Neuronal stem cell (in vitro differentiated cells): ENCODE results near the gene EIF4H.
"Not testable (repeated sequence)": the region's sequence is repeated elsewhere in the genome, so short reads cannot be mapped to it uniquely, and the experiment has no call there.

Source experiments
- DNase-seq: peaks from one replicate; pipeline ENCODE4 v3.0.0-alpha.2; 2013; ENCODE audit warnings: low spot score
- H2AFZ ChIP-seq: one replicate; pipeline ENCODE4 v1.6.1; 2013; ENCODE audit warnings: mild to moderate bottlenecking, low read length, inconsistent platforms
- H2AK5ac ChIP-seq: 2 replicates; pipeline ENCODE4 v1.6.1; 2013; ENCODE audit warnings: low read depth, mild to moderate bottlenecking, inconsistent platforms, low read length, moderate library complexity, mixed read lengths
- H2BK120ac ChIP-seq: 2 replicates; pipeline ENCODE4 v1.6.1; 2013; ENCODE audit warnings: low read depth, mild to moderate bottlenecking, inconsistent platforms, low read length, moderate library complexity, mixed read lengths
- H2BK12ac ChIP-seq: one replicate; pipeline ENCODE4 v1.6.1; 2013; ENCODE audit warnings: low read length, inconsistent platforms
- H2BK15ac ChIP-seq: 2 replicates; pipeline ENCODE4 v1.6.1; 2013; ENCODE audit warnings: mild to moderate bottlenecking, low read length, inconsistent platforms, mixed read lengths
- H2BK5ac ChIP-seq: one replicate; pipeline ENCODE4 v1.6.1; 2013; ENCODE audit warnings: inconsistent platforms, mild to moderate bottlenecking, low read length, moderate library complexity
- H3K14ac ChIP-seq: one replicate; pipeline ENCODE4 v1.6.1; 2013; ENCODE audit warnings: low read length, inconsistent platforms
- H3K18ac ChIP-seq: 2 replicates; pipeline ENCODE4 v1.6.1; 2013; ENCODE audit warnings: low read length, inconsistent platforms
- H3K23ac ChIP-seq: 2 replicates; pipeline ENCODE4 v1.6.1; 2013; ENCODE audit warnings: low read depth, mild to moderate bottlenecking, mixed read lengths, low read length, inconsistent platforms; ENCODE audit not compliant: poor library complexity
- H3K27ac ChIP-seq: replicated peaks from 3 replicates; pipeline ENCODE4 v1.5.1; 2013; ENCODE audit warnings: low read length, inconsistent platforms
- H3K27me3 ChIP-seq, 3 experiments: 2 replicates each; pipeline ENCODE4 v1.6.1; 2013; ENCODE audit warnings: low read length in 3 of 3, mild to moderate bottlenecking in 2 of 3, inconsistent platforms in 1 of 3, low read depth in 1 of 3, mixed read lengths in 1 of 3, moderate library complexity in 1 of 3; ENCODE audit not compliant: control insufficient read depth in 3 of 3, insufficient read depth in 3 of 3
- H3K36me3 ChIP-seq, 2 donors: replicated peaks in 1 of 2; 2 replicates each; pipeline ENCODE4 v1.6.1; 2013; ENCODE audit warnings: low read length in 2 of 2; ENCODE audit not compliant: control insufficient read depth in 2 of 2, insufficient read depth in 2 of 2
- H3K4ac ChIP-seq: 2 replicates; pipeline ENCODE4 v1.6.1; 2013; ENCODE audit warnings: inconsistent platforms, mild to moderate bottlenecking, low read length, moderate library complexity
- H3K4me1 ChIP-seq, 2 donors: 1 replicate in 1 of 2; 2 replicates in 1 of 2; pipeline ENCODE4 v1.6.1; 2013; ENCODE audit warnings: low read length in 2 of 2, low read depth in 1 of 2; ENCODE audit not compliant: control insufficient read depth in 2 of 2, insufficient read depth in 1 of 2
- H3K4me2 ChIP-seq: one replicate; pipeline ENCODE4 v1.6.1; 2013; ENCODE audit warnings: mild to moderate bottlenecking, low read length, inconsistent platforms; ENCODE audit not compliant: insufficient read depth, poor library complexity, severe bottlenecking
- H3K4me3 ChIP-seq, 2 donors: 2 replicates each; pipeline ENCODE4 v1.5.1; 2013; ENCODE audit warnings: low read length in 2 of 2, mild to moderate bottlenecking in 2 of 2, inconsistent platforms in 1 of 2, moderate library complexity in 1 of 2
- H3K79me1 ChIP-seq: one replicate; pipeline ENCODE4 v1.6.1; 2013; ENCODE audit warnings: low read depth, mild to moderate bottlenecking, inconsistent platforms, low read length, moderate library complexity
- H3K9ac ChIP-seq: one replicate; pipeline ENCODE4 v1.6.1; 2013; ENCODE audit warnings: mild to moderate bottlenecking, low read depth, low read length, inconsistent platforms; ENCODE audit not compliant: poor library complexity
- H3K9me3 ChIP-seq, 2 donors: replicated peaks in 1 of 2; 2 replicates each; pipeline versions ENCODE3 to v1.6.1; 2013; ENCODE audit warnings: low read length in 2 of 2, mild to moderate bottlenecking in 2 of 2, inconsistent platforms in 1 of 2, low read depth in 1 of 2, mixed read lengths in 1 of 2, moderate library complexity in 1 of 2; ENCODE audit not compliant: control insufficient read depth in 2 of 2, insufficient read depth in 1 of 2
- H4K8ac ChIP-seq: one replicate; pipeline ENCODE4 v1.6.1; 2013; ENCODE audit warnings: low read depth, mild to moderate bottlenecking, inconsistent platforms, low read length, moderate library complexity
- H4K91ac ChIP-seq: one replicate; pipeline ENCODE4 v1.6.1; 2013; ENCODE audit warnings: low read length, low read depth, mild to moderate bottlenecking, inconsistent platforms; ENCODE audit not compliant: poor library complexity
- WGBS, 2 donors: extraction: QIAGEN DNeasy Blood & Tissue Kit; methylation state at CpG; one replicate each; pipeline ENCODE4 v1.1.7; 2013; ENCODE audit warnings: missing lambda C conversion rate in 2 of 2, mixed read lengths in 1 of 2; ENCODE audit not compliant: insufficient read length in 2 of 2, insufficient replicate concordance in 1 of 2; ENCODE audit errors: extremely low coverage in 2 of 2; 5-methylcytosine and 5-hydroxymethylcytosine counted together

EIF4H gene

GRCh38 chr7:74208241-74208640 is 34.1 kb downstream of the EIF4H start:
- not testable (repeated sequence) for H3K4me3 ChIP-seq, H2BK5ac ChIP-seq, DNase-seq, H3K36me3 ChIP-seq, H3K14ac ChIP-seq, H4K91ac ChIP-seq, H3K18ac ChIP-seq, H3K23ac ChIP-seq, H2BK120ac ChIP-seq, H2AFZ ChIP-seq, H3K4me2 ChIP-seq, H3K9me3 ChIP-seq, H2BK12ac ChIP-seq, H4K8ac ChIP-seq, H3K4ac ChIP-seq, H3K27ac ChIP-seq, H3K79me1 ChIP-seq, H2BK15ac ChIP-seq, H3K9ac ChIP-seq, H2AK5ac ChIP-seq, H3K4me1 ChIP-seq, H3K27me3 ChIP-seq
- no CpG with 5 or more reads among the region's 7 CpGs for WGBS, 2 donors

- Histone ChIP-seq H2BK15ac (no peak overlapping the region), H3K79me1 (no peaks in the 10 kb centered on the region), H2BK5ac (no peak overlapping the region), H3K27ac (no peak overlapping the region), H3K23ac (no peak overlapping the region), H3K27me3 (no peaks in the 10 kb centered on the region), H3K4me3 (no peak overlapping the region), H3K9ac (no peak overlapping the region), H3K18ac (no peak overlapping the region), H3K9me3 (no peaks in the 10 kb centered on the region), H3K4me2 (no peak overlapping the region), H2AK5ac (no peak overlapping the region), H4K91ac (no peak overlapping the region), H2BK12ac (no peak overlapping the region), H4K8ac (no peak overlapping the region), H3K14ac (no peak overlapping the region), H3K4ac (no peak overlapping the region), H3K4me1 (no peaks in the 10 kb centered on the region), H2BK120ac (no peak overlapping the region), H3K36me3 (no peaks in the 10 kb centered on the region), H2AFZ (no peak overlapping the region)
- no peak for DNase-seq
- no CpG with 5 or more reads among the region's 11 CpGs for WGBS, 2 donors
Measured at GRCh38 chr7:74212661-74213060, 38.5 kb downstream of the EIF4H start.

- H4K8ac ChIP-seq, result no peak overlapping the region
- peak overlapping the region; percentile 17 for H3K4ac ChIP-seq
- H2AFZ ChIP-seq, result no peak overlapping the region
- H3K27ac ChIP-seq, result no peak overlapping the region
- H3K23ac ChIP-seq, result no peak overlapping the region
- H3K14ac ChIP-seq, result no peak overlapping the region
- no peak overlapping the region for H3K18ac ChIP-seq
- no peaks in the 10 kb centered on the region for H3K36me3 ChIP-seq
- no peaks in the 10 kb centered on the region for H3K9me3 ChIP-seq
- no peaks in the 10 kb centered on the region for H3K27me3 ChIP-seq
- no peaks in the 10 kb centered on the region for H3K79me1 ChIP-seq
- no CpG with 5 or more reads among the region's 21 CpGs for whole genome bisulfite sequencing, 2 donors
- no peak overlapping the region for H2BK12ac ChIP-seq
- no peak overlapping the region for H2BK15ac ChIP-seq
- H4K91ac ChIP-seq, result peak overlapping the region; percentile 22
- peak overlapping the region; percentile 53 for H2BK5ac ChIP-seq
- H3K4me2 ChIP-seq, result no peak overlapping the region
- DNase-seq, result no peak
- no peak overlapping the region for H3K9ac ChIP-seq
- no peak overlapping the region for H3K4me3 ChIP-seq
- H2BK120ac ChIP-seq, result no peak overlapping the region
- no peaks in the 10 kb centered on the region for H3K4me1 ChIP-seq
- no peak overlapping the region for H2AK5ac ChIP-seq
Measured at GRCh38 chr7:74214816-74215630, 40.9 kb downstream of the EIF4H start.

GRCh38 chr7:74215921-74216320 is 41.8 kb downstream of the EIF4H start:
- no peak overlapping the region for H3K4me2 ChIP-seq
- H3K9me3 ChIP-seq, result no peaks in the 10 kb centered on the region
- no peak overlapping the region for H3K9ac ChIP-seq
- no peak overlapping the region for H3K23ac ChIP-seq
- peak overlapping the region; percentile 70 for H2AK5ac ChIP-seq
- H3K4me1 ChIP-seq, result peaks cover 0 to 2% of the 10 kb centered on the region in 2 donors
- H3K27me3 ChIP-seq, result no peaks in the 10 kb centered on the region
- WGBS, 2 donors, result no CpG with 5 or more reads among the region's 15 CpGs
- H4K8ac ChIP-seq, result no peak overlapping the region
- H3K4ac ChIP-seq, result no peak overlapping the region
- no peak for DNase-seq
- no peak overlapping the region for H2BK120ac ChIP-seq
- no peak overlapping the region for H2AFZ ChIP-seq
- no peak overlapping the region for H3K14ac ChIP-seq
- no peak overlapping the region for H3K4me3 ChIP-seq
- peak overlapping the region; percentile 53 for H2BK5ac ChIP-seq
- no peaks in the 10 kb centered on the region for H3K79me1 ChIP-seq
- H3K36me3 ChIP-seq, result no peaks in the 10 kb centered on the region
- peak overlapping the region; percentile 16 for H2BK12ac ChIP-seq
- no peak overlapping the region for H2BK15ac ChIP-seq
- peak overlapping the region; percentile 19 for H3K18ac ChIP-seq
- H3K27ac ChIP-seq, result no peak overlapping the region
- no peak overlapping the region for H4K91ac ChIP-seq
